ENCODE data around the gene COL20A1.

COL20A1 gene

DNA sequence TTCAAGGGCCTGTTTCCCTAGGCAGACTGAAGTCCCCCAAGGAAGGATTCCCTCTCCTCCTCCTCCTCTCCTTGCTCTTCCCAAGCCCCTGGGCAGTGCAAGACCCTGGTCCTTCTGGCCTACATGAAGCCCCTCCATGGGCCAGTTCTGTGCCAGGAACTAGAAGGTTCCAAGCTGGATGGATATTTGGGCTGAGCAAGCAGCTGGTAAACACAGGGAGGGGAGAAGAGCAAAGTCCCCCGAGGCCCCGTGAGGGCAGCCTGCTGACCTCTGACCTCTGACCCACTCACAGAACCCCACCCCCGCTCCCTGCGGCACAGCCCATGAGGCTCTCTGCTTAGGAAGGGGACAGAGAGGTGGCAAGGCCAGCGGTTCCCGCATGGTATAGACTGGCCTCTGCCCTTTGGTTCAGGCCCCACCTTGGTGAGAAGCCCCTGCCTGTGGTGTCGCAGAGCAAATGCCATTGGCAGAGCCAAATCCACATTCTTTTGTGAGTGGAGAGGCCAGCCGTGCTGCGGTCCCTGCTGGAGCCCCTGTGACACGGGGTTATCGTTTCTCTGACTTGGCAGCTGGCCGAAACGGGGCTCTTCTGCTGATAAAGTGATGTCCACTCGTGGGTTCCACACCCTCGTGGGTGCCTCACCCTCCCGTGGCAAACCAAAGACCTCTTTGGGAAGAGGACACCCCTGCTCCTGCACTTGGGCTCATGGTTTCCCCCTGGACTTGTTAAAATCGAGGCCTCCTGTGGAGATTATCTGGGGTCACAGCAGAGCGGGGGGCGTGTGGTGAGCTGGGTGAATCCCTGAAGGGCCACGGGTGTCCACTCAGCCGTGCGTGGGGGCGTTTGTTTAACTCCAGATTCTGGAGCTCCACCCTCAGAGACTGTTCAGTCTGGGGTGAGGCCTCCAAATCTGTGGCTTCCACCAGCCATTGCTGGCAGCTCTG is 70.3 kb downstream of the COL20A1 start:
- no peak for DNase-seq (ENCODE audit: low read depth in 2 of 2)

DNA sequence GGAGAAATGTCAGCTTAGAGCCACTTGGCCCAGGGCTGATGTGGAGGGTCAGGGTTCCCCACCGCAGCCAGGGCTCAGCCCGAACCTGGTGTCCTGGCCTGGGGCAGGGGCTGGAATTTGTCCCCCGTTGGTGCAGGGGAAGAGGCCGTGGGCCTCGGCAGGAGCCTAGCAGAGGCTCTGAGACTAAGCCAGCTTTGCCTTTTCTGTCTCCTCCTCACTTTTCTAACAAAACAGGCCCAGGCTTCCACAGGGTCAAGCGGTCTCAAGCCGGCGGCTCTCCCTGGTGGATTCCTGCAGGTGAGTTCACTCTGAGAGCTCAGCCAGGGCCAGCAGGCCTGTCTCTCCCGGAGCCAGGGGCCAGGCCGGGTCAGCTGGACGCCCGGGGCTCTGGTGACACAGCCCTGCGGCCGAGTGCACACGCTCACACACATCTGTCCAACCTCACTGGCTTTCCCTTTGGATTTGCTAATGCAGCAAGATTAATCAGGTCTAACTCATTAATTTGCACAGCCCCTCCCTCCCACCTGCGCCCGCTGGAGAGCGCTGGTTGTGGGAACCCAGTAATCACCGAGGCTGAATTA is 71.1 kb downstream of the COL20A1 start:
- no peak for DNase-seq (ENCODE audit: low read depth in 2 of 2)

DNA sequence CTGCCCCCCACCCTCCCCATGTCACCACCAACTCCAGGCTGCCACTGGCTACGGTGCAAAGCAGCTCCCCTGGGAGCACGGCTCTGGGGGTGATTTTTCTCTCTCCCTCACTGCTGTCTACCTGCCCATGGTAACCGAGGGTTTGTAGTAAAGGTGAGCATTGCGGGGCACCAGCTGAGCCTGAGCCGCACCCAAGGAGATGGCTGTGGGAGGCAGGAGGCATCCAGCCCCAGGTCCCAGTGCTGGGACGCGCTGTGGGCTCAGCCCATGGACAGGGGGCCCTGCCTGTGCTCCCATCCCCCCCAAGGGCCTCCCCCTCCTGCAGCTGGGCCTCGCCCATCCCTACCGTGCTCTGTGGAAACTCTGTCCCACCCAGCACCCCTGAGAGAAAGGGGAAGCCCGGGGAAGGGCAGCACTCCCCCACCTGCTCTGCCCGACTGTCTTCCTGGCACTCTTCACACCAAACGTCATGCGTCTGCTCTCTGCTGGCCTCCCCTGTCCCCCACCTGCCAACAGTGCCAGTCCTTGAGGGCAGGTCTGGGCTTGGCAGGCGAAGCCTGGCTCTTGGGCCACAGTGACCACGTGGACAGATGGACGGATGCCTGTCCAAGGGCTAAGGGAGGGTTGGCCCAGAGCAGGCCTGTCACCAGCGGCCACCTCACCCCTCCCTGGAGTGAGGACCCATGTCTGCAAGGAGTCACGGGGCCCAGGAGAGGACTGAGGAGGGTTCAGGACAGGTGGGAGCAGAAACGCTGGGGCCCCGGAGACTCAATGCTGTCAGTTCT is 72.0 kb downstream of the COL20A1 start:
- DNase-seq (ENCODE audit: low read depth in 2 of 2) = no peak

DNA sequence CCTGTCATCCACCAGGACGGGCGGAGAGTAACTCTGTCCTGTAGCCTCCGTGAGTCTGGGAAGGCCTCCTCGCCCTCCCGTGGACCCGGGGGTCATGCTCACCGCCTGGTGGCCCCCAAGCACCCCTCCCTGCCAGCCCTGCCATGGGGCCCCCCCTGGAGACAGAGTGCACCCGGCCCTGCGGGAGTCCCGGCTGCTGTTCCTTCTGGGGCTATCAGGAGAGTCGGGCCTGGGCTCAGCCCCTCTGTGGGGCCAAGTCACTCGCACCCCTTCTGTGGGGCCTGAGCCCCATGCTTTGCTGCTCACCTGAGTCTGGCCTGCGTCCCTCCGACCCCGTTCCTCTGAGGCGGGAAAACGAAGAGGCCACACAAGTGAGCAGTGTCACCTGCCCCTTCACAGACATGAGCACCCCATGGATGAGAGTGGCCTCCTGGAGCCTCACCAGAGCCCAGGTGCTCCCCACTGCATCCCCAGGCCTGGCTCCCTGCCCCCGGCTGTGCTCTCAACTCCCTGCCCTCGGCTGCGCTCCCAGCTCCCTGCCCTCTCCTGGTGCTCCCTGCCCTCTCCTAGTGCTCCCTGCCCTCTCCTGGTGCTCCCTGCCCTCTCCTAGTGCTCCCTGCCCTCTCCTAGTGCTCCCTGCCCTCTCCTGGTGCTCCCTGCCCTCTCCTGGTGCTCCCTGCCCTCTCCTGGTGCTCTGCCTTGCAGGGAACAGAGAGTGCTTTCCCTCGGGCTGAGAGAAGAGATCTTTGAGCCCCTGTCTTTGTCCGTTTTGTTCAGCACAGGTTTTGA is 72.8 kb downstream of the COL20A1 start:
- no peak for DNase-seq (ENCODE audit: low read depth in 2 of 2)

DNA sequence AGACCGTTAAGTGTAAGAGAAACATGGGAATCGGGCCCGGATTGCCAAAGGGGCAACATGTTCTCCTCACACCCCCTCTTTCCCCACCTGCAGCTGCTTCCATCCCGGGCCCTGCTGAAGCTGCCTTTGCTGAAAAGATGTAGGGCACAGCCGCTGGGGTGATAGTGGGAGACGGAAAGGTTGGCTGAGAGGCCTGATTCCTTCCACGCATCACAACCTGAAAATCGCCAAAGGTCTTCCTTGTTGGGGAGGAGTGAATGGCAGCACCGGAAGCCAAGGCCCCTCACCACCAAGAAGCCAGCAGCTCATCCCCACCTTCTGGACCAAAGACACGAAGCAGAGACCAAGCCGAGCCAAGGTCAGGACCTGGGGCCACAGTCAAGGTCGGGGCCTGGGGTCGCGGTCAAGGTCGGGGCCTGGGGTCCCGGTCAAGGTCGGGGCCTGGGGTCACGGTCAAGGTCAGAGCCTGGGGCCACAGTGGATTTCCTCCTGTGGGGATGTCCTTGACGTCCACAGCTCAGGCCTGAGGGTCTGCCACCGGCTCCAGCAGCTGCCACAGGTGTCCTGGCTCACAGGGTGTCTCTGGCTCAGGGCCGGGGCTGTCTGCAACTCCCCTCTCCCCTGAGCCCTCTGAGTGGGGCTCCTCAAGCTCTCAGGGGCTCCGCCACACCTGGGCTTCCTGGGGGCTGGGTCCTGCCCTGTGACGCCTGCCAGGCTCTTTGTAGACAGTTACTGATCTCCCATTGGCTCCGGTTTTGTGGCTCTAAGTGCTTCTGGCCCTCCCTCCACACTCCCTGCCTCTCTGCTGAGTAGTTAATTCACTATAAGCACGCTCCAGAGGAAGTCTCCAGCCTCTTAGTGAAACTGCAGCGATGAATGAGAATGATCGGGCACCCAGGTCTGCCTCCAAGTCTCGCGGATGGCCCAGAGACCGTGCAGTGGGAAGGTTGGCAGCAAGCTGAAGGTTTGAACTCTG is 73.7 kb downstream of the COL20A1 start:
- DNase-seq (ENCODE audit: low read depth in 2 of 2) = no peak

DNA sequence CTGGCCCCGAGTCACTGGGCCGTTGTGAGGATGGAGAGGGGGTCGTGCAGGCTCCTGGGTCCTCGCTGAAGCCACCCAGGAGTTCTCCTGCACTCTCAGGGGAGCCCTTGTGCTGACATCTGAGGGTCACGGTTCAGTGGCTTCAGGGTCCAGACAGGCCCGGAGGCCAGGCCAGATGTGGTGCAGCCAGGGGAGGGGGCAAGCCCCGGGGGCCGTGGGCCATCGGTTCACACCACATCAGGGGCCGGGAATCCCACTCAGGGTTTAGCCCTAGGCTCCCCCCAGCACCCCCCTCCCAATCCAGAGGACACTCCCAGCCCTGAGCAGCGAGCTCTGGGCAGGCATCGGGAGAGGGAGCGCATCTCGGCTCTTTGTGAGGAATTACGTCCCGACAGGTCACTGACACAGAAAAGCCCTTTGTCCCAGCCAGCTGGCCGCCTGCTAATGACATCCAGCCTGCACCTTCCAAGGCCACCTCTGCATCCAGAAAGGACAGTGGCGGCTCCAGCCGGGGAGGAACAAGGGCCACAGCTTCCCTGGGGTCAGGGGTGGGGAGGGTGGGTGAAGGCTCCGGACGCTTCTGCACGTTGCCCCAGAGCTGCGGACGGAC is 74.6 kb downstream of the COL20A1 start:
- no peak for DNase-seq (ENCODE audit: low read depth in 2 of 2)

DNA sequence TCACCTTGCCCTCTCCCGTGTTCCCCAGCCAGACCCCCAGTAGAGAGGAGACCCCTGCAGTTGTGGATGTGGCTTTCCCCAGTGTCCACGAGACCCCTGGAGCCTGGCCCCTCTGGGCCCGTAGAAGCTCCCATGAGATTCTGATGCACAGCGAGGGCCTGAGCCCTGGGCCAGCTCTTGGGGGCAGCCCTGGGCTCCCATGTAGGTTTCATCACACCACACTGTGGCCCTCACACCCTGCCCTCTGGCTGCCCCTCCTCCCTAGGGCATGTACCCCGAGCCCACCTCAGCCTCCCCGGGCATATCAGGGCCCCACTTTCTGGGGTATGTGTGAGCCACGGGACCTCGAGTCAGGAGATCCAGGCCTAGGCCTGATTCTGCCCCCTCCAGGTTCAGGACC is 75.2 kb downstream of the COL20A1 start:
- no peak for DNase-seq (ENCODE audit: low read depth in 2 of 2)

DNA sequence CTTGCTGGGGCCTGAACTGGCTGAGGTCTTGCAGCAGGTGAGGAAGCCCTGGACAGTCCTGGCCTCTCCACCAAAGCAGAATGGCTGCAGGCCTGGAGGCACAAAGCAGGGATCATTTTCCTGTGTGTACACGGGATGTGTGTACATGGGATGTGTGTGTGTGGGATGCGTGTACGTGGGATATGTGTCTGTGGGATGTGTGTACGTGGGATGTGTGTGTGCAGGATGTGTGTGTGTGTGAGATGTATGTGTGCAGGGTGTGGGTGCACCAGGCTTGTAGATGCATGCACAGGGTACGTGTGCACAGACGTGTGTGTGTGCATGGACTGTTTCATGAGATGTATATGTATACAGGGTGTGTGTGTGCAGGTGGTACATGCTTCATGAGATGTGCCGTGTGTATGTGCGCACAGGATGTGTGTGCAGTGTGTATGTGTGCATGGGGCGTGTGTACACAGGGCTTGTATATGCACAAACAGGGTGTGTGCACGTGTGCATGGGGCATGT is 76.1 kb downstream of the COL20A1 start:
- no peak for DNase-seq (ENCODE audit: low read depth in 2 of 2)

DNA sequence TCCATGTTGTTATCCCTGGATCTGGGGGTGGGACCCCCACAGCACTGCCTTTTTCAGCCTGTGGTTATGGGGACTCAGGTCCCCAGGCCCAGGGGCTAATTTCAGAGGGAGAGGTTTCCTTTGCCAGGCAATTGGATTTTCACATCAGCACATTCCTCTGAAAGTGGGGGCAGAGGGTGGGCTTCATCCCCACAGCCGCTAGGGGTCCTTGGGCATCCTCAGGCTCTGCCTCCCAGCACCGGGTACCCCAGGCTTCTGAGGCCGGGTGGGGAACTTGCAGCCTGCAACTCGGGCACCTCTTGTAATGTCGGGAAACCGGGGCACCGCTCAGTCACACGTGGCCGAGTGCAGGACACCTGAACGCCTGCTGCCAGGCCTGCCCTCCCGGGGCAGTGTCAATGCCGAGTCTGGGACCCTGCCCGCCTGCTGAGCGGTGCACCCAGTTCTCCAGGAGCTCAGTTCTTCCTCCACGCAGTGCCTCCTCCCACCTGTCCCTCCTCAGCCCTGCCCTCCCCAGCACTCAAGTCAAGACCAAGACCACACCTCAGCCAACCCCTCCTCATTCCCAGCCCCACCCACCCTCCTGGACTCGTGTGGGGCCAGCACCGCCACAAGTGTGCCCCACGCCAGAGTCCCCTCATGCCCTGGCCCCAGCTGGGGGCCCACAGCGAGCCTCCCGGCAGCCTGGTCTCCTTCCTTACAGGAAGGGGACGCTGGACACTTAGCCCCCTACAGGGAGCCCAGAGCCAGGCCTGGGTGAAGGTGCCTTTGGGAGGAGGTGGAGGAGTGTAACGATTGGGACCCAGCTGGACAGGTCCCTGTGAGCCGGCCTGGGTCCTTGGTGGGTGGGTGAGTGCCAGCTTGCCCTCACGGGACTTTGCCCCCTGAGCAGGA is 77.0 kb downstream of the COL20A1 start:
- DNase-seq (ENCODE audit: low read depth in 2 of 2) = no peak

DNA sequence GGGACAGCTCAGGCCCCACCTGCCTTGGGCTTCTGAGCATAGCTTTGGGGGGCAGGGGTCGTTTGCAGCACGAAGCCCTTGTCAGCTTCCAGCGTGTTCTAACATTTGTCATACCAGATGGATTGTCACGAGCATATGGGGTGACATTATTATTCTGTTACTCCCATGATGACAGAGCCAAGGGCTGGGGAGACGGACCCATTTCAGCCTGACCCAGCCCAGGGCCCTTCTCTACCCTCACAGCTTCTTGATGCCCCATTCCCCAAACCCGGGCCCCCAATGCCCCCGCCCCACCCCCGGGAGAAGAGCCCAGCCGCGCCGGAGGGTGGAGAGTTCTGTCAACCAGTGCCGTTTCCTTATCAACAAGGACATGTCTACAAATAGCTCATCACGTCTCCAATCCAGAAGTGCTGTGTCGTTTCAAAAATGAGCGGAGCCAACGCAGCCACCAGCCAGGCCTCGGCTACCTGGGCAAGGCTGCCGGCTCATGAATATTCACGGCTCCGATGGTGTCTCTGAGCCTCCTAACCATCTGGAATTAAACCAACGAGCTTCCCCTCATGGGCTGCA is 77.7 kb downstream of the COL20A1 start:
- no peak for DNase-seq (ENCODE audit: low read depth in 2 of 2)

DNA sequence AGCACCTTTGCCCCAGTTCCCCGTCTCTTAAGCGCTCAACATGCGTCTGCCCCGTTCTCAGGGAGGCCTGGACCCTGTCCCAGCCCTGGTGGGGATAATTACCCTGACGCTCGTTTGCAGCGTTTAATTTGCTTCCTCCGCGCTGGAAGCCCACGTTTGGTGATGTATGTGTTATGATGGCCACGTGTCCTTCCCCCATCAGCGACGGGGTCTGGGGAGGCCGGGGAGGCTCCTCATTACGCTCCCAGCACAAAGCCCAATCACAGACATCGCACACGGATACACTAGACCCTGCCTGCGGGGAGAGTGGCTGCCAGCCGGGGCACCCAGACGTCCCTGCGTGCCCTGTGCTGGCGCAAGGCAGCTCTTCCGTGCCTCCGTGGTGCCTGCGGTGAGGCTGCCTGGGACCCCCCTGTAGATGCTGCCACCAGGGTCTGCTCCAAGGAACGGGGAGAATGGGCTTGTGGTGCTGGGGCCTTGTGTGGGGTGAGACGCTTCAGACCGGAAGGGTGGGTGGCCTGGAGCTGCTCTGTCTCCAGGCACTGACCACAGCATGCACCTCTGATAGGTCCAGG is 78.4 kb downstream of the COL20A1 start:
- no peak for DNase-seq (ENCODE audit: low read depth in 2 of 2)

DNA sequence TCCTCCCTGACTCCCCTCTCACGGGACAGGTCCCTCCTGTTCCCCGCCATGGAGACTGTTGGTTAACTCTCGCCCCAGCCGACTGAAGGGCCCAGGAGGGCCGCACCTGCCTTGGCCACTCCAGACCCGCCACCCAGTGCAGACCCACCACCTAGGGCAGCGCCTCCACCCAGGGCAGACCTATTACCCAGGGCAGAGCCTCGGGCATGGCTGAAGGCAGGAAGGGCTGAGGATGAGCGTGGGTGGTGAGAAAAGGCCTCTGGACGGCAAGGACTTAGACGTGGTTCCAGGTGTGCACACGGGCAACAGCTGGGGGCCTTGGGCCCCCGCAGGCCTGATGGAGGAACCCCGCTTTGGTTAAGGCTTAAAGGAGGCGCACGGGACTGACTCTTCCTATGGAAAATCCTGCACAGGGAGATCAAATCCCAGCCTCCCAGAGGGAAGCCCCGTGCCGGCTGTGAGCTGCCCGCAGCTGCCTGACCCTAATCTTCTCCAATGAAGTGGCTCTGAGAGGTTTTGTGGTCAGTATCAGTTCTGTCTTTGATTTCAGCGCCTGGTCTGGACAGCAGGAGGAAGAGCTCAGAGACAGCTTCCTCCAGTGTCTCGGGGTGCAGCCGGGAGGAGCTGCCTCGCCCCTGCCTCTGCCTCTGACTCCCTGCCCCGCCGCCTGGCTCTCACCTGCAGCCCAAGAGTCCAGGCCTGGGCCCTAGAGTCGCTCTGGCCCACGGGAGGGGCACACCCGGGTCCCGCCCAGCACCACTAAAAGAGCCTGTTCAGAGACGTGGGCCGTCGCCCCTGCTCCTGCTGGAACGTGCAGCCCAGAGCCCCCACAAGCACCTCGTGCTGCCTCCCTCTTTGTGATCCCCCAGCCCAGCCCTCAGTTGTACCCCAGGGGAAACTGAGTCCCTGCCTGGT is 80.2 kb downstream of the COL20A1 start:
- DNase-seq (ENCODE audit: low read depth in 2 of 2) = no peak

DNA sequence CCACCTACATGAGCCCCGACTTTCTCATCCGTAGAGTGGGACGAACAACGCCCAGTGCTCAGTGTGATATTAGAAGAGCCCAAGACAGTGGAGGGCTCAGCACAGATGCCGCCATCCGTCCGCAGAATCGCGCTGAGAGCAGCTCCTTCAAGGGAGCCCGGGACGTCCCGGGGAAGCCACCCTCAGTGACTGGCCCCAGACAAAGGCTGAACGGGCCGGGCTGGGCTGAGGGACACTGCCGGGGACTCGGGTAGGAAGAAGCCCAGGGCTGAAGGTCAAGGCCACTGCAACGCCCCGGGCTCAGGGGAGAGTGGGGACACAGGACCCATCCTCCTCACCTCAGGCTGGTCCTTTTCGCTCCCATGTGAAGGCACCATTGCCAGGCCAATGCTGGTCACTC is 81.0 kb downstream of the COL20A1 start:
- DNase-seq (ENCODE audit: low read depth in 2 of 2) = no peak

DNA sequence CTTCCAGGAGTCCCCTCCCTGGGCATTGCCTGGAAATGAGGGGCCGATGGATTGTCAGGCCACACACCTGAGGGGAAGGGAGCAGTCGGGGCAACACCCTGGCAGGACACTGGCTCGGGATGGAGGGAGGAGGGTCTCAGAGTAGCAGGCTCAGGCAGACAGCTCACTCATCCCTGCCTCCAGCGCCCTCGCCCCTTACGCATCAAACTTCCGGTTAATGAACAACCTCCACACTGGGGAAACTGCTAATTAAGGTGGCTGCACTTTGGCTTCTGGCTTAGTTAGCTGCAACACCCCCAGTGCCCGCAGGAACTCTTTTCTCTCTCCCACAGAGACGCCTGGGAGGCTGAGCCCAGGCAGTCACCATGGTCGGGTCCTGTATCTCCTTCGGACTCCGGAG is 81.5 kb downstream of the COL20A1 start:
- no peak for DNase-seq (ENCODE audit: low read depth in 2 of 2)

DNA sequence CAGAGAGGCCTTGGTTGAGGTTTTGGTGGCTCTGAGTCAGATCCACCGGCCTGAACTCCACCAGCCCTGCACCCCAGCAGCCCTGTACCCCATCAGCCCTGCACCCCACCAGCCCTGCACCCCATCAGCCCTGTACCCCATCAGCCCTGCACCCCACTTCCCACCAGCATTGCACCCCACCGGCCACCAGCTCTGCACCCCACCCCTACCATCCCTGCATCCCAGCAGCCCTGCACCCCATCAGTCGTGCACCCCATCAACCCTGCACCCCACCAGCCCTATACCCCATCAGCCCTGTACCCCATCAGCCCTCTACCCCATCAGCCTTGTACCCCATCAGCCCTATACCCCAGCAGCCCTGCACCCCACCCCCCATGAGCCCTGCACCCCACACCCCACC is 82.5 kb downstream of the COL20A1 start:
- no peak for DNase-seq (ENCODE audit: low read depth in 2 of 2)

DNA sequence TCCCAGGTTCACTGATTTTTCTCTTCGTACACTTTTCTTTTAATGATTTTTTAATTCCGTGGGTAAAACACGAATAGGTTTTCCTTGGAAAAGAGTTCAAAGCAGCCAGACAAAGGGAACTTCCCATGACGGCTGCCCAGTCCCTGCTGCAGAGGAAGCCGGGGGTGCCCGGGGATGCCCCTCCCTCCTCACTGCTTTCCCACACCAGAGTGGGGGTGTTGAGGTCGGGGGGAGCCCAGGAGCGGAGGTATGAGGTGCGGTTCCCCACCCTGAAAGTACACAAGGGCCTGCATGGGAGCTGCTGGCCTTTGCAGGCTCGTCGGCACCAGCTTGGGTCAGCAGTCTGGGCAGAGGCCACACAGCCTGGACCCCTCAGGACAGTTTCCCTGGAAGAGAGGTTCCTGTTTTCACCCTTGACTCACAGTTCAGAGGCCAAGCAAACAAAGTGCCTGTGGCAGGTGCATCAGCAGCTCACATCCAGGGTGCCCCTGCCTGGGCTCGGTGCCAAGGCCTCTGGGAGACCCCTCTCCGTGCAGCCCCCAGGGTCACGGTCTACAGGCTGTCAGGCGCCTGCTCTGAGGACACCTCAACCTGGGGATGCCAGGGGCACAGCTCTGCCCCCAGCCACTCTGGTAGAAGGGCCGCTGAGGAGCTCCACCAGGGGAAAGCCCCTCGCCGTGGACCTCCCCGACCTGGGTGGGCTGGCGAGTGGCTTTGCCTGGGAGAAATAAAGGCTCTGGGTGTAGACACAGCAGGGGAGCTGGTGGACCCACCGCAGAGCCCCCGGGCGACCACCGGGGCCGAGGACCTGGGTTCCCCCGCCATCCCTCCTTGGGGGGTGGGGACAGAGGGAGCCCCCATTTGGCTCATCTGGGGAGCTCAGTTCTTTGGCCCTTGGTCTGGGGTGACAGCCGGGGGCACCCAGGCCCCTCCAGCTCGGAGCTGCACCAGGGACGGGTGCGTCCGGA is 83.6 kb downstream of the COL20A1 start:
- DNase-seq (ENCODE audit: low read depth in 2 of 2) = no peak

Data from stimulated activated CD8-positive, alpha-beta memory T cell treated with anti-CD3 and anti-CD28 coated beads, Interleukin-2, amount 100 ng/mL, for 1 hour (primary cell).